Sigmoid colon (tissue), 4 donors: ENCODE data around the gene BCL2L12.

Experiments
- CTCF ChIP-seq, 4 experiments: fragments of 450-650 bp in 3 of 4; fragments of 200-600 bp in 1 of 4; IDR thresholded peaks; one replicate each; pipeline ENCODE4 v1.5.1; 2016 to 2019; ENCODE audit warnings: antibody characterized with exemption in 4 of 4, mild to moderate bottlenecking in 3 of 4, moderate library complexity in 2 of 4
- EP300 ChIP-seq, 4 donors: sonication (generic); formaldehyde crosslinking; IDR thresholded peaks; one replicate each; pipeline ENCODE4 v1.6.1; 2017; ENCODE audit warnings: antibody characterized with exemption in 4 of 4
- POLR2A ChIP-seq, 2 donors: fragments of 450-650 bp; IDR thresholded peaks; one replicate each; pipeline ENCODE4 v1.6.1; 2016; ENCODE audit warnings: antibody characterized with exemption in 2 of 2, mild to moderate bottlenecking in 2 of 2, moderate library complexity in 2 of 2
- POLR2AphosphoS5 ChIP-seq, 4 donors: sonication (generic); formaldehyde crosslinking; IDR thresholded peaks; one replicate each; pipeline ENCODE4 v1.6.1; 2017; ENCODE audit warnings: antibody characterized with exemption in 4 of 4

GRCh38 chr19:49653466-49653806 lies 12.3 kb upstream of the BCL2L12 start:
- no peak for TF ChIP-seq CTCF (IDR thresholded peaks at IDR 0.05)
- TF ChIP-seq POLR2A (IDR thresholded peaks at IDR 0.05): no peak
- no peak for TF ChIP-seq POLR2AphosphoS5 (IDR thresholded peaks at IDR 0.05)
- TF ChIP-seq EP300 (IDR thresholded peaks at IDR 0.05): no peak
